Suprapubic skin (tissue), 4 donors: ENCODE results near the gene MEX3D.

Source experiments
- CTCF ChIP-seq, 2 donors: fragments of 200-600 bp in 1 of 2; fragments of 450-650 bp in 1 of 2; sonication (generic) in 1 of 2; IDR thresholded peaks; one replicate each; pipeline ENCODE4 v1.5.1; 2016 to 2019; ENCODE audit warnings: antibody characterized with exemption in 2 of 2, mild to moderate bottlenecking in 1 of 2, moderate library complexity in 1 of 2
- EP300 ChIP-seq: sonication (generic); formaldehyde crosslinking; IDR thresholded peaks from one replicate; pipeline ENCODE4 v1.6.1; 2017; ENCODE audit warnings: antibody characterized with exemption
- POLR2A ChIP-seq, 2 donors: fragments of 450-650 bp; IDR thresholded peaks; one replicate each; pipeline ENCODE4 v1.6.1; 2017; ENCODE audit warnings: antibody characterized with exemption in 2 of 2, mild to moderate bottlenecking in 2 of 2, moderate library complexity in 2 of 2
- POLR2AphosphoS5 ChIP-seq, 3 donors: sonication (generic); formaldehyde crosslinking; IDR thresholded peaks; one replicate each; pipeline ENCODE4 v1.6.1; 2017; ENCODE audit warnings: antibody characterized with exemption in 3 of 3

GRCh38 chr19:1592755-1593500, 24.8 kb upstream of the MEX3D start, which contains the start of gene MBD3:
- TF ChIP-seq POLR2A (IDR thresholded peaks at IDR 0.05), result no peak
- TF ChIP-seq CTCF (IDR thresholded peaks at IDR 0.05), result no peak
- TF ChIP-seq POLR2AphosphoS5 (IDR thresholded peaks at IDR 0.05), result no peak
- no peak for TF ChIP-seq EP300
